SJSA1 (cell line): ENCODE measurements around the gene ANKS1A. TPM values are rescaled to one million over a fixed set of nuclear protein-coding genes. Genes with fewer than 3 reads are reported as not detected.
"Not testable (repeated sequence)": the region's sequence is repeated elsewhere in the genome, so short reads cannot be mapped to it uniquely, and the experiment has no call there.

Experiments
- DNase-seq, 2 experiments: peaks; one replicate each; pipeline ENCODE4 v3.0.0-alpha.2; 2015 to 2020; ENCODE audit warnings: low spot score in 2 of 2, low read depth in 1 of 2
- H3K27ac ChIP-seq: fragments of 250-450 bp; sonication (Bioruptor Pico); 2 replicates; pipeline ENCODE4 v1.5.1; 2020; ENCODE audit warnings: mild to moderate bottlenecking, moderate library complexity
- H3K27me3 ChIP-seq: fragments of 250-450 bp; sonication (Bioruptor Pico); replicated peaks from 2 replicates; pipeline ENCODE4 v1.5.1; 2020; ENCODE audit warnings: mild to moderate bottlenecking, moderate library complexity
- H3K36me3 ChIP-seq: fragments of 250-450 bp; sonication (Bioruptor Pico); 2 replicates; pipeline ENCODE4 v1.5.1; 2020; ENCODE audit warnings: mild to moderate bottlenecking
- H3K4me1 ChIP-seq: fragments of 250-450 bp; sonication (Bioruptor Pico); replicated peaks from 2 replicates; pipeline ENCODE4 v1.6.1; 2021; ENCODE audit warnings: mild to moderate bottlenecking
- H3K4me3 ChIP-seq: fragments of 250-450 bp; sonication (Bioruptor Pico); 2 replicates; pipeline ENCODE4 v1.5.1; 2020; ENCODE audit warnings: mild to moderate bottlenecking
- H3K9me3 ChIP-seq: fragments of 250-450 bp; sonication (Bioruptor Pico); replicated peaks from 2 replicates; pipeline ENCODE4 v1.5.1; 2020; ENCODE audit warnings: mild to moderate bottlenecking
- total RNA-seq: library from RNA; depleted of rRNA; stranded (reverse); fragments of >200 nt; shearing (Covaris generic); gene quantifications from 2 replicates; pipeline ENCODE4 v1.2.3, GENCODE V29; 2014

The ANKS1A gene
- total RNA-seq, 1 experiment from 2014 or later: 8.1 TPM

GRCh38 chr6:34897130-34897529, 8.1 kb downstream of the ANKS1A start:
- no peak for DNase-seq
- no peak overlapping the region for H3K4me3 ChIP-seq
- H3K36me3 ChIP-seq: no peaks in the 10 kb centered on the region
- no peak overlapping the region for H3K27ac ChIP-seq
- H3K4me1 ChIP-seq: no peaks in the 10 kb centered on the region
- H3K9me3 ChIP-seq: no peaks in the 10 kb centered on the region
- H3K27me3 ChIP-seq: no peaks in the 10 kb centered on the region

DNA sequence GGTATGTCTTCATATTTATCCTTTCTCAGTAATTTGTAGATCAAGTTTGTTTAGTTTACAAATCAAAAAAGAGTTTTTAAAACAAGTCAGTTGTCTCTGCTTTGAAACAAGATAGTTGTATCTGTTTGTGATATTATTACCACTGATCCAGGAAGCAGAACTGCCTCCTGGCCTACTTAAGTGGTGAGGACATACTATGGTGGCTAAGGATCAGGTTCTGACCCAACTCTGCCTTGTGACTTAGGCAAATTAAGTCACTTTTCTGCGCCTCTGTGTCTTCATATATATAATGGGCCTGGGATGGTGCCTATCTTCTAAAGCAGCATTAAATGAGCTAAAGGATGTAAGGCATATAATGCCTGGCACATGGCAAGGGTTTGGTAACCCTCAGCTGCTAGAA, 8.7 kb downstream of the ANKS1A start:
- no peaks in the 10 kb centered on the region for H3K9me3 ChIP-seq
- no peak overlapping the region for H3K27ac ChIP-seq
- no peaks in the 10 kb centered on the region for H3K36me3 ChIP-seq
- no peaks in the 10 kb centered on the region for H3K4me1 ChIP-seq
- H3K27me3 ChIP-seq: no peaks in the 10 kb centered on the region
- no peak overlapping the region for H3K4me3 ChIP-seq
- no peak for DNase-seq

GRCh38 chr6:34899748-34900147, 10.7 kb downstream of the ANKS1A start:
- DNase-seq, H3K4me1 ChIP-seq, H3K4me3 ChIP-seq, H3K27me3 ChIP-seq, H3K9me3 ChIP-seq, H3K36me3 ChIP-seq, H3K27ac ChIP-seq: not testable (repeated sequence)

- Histone ChIP-seq H3K4me3 (no peak overlapping the region), H3K4me1 (no peaks in the 10 kb centered on the region), H3K36me3 (0 out of 2 replicates have a peak, but pooled peaks cover under 1% of the 10 kb centered on the region), H3K27ac (no peak overlapping the region), H3K9me3 (no peaks in the 10 kb centered on the region), H3K27me3 (no peaks in the 10 kb centered on the region)
- DNase-seq: no peak
Observed at GRCh38 chr6:34900321-34901031, 11.4 kb downstream of the ANKS1A start.

DNA sequence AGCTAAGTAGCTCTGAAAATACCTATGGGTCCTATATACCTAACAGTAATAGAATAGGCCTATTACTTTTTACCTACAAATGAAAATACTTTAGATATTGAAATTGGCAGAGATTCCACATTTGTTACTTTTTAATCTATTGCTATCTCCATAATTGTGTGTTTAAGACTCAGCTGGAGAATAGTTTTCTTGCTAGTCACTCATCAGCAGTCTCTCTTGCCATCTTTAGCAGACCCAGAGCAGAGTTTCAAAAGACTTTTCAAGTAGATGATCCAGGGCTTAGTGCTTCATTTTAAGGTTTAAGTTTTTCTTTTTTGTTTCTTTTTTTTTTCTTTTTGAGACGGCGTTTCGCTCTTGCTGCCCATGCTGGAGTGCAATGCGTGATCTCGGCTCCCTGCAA, 12.9 kb downstream of the ANKS1A start:
- Histone ChIP-seq H3K36me3 (0 out of 2 replicates have a peak, but pooled peaks cover 3% of the 10 kb centered on the region), H3K4me3 (no peak overlapping the region), H3K9me3 (no peaks in the 10 kb centered on the region), H3K4me1 (no peaks in the 10 kb centered on the region), H3K27ac (no peak overlapping the region), H3K27me3 (no peaks in the 10 kb centered on the region)
- DNase-seq: no peak

DNA sequence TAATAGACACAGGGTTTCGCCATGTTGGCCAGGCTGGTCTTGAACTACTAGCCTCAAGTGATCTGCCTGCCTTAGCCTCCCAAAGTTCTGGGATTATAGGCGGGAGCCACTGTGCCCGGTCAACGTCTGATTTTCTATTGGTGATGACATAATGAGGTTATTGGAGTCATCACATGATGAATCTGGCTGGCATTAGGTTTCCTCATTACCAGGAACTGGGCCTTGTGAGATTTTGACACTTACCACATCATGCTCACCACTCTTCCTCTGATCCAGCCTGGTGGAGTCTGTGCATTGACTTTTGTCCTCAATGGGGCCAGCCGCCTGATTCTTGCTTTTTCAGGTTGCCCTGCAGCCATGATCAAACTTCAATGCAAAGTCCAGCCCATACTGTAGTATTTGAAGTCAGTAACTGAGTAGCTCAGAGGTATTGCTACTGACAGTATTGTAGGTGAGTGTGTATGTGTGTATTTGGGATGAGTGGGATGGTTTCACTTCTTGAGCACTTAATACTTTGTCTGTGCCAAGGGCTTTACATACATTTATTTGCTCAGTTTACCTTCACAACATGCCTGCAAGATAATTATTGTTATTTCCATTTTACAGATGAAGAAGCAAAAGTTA, 16.0 kb downstream of the ANKS1A start:
- H3K4me3 ChIP-seq: no peak overlapping the region
- no peak overlapping the region for H3K27ac ChIP-seq
- DNase-seq: no peak
- no peaks in the 10 kb centered on the region for H3K27me3 ChIP-seq
- 0 out of 2 replicates have a peak, but pooled peaks cover 3% of the 10 kb centered on the region for H3K36me3 ChIP-seq
- no peaks in the 10 kb centered on the region for H3K9me3 ChIP-seq
- no peaks in the 10 kb centered on the region for H3K4me1 ChIP-seq

GRCh38 chr6:34906826-34907225, 17.8 kb downstream of the ANKS1A start:
- Histone ChIP-seq H3K27ac (no peak overlapping the region), H3K4me1 (peaks cover 8% of the 10 kb centered on the region; the same call in 1 of the 2 replicates), H3K27me3 (no peaks in the 10 kb centered on the region), H3K36me3 (0 out of 2 replicates have a peak, but pooled peaks cover 3% of the 10 kb centered on the region), H3K9me3 (no peaks in the 10 kb centered on the region), H3K4me3 (no peak overlapping the region)
- DNase-seq: no peak

DNA sequence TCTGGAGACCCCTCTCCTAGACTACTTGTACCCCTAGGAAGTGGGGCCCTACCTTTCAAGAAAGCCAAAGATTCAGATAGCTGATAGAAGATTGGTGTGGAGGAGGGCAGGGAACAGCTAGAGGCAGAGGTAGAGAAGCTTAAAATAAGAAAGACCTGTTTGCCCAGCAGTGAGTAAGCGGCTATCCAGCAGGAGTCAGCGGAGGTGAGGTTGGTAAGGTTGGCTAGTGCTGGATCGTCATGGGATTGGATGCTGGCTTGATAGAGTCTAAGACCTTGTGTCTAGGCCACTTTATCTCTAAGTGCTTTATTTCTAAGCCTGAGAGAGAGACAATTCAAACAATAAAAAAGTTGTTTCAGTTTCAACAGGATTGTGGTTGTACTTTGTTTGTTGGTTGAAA, 19.1 kb downstream of the ANKS1A start:
- Histone ChIP-seq H3K4me1 (peaks cover 19% of the 10 kb centered on the region), H3K27ac (no peak overlapping the region), H3K9me3 (no peaks in the 10 kb centered on the region), H3K27me3 (no peaks in the 10 kb centered on the region), H3K4me3 (no peak overlapping the region), H3K36me3 (0 out of 2 replicates have a peak, but pooled peaks cover 3% of the 10 kb centered on the region)
- DNase-seq: no peak

- Histone ChIP-seq H3K27ac (no peak overlapping the region), H3K36me3 (0 out of 2 replicates have a peak, but pooled peaks cover 3% of the 10 kb centered on the region), H3K4me3 (no peak overlapping the region), H3K27me3 (no peaks in the 10 kb centered on the region), H3K4me1 (peaks cover 22% of the 10 kb centered on the region), H3K9me3 (no peaks in the 10 kb centered on the region)
- no peak for DNase-seq
Observed at GRCh38 chr6:34909320-34909883, 20.3 kb downstream of the ANKS1A start.

DNA sequence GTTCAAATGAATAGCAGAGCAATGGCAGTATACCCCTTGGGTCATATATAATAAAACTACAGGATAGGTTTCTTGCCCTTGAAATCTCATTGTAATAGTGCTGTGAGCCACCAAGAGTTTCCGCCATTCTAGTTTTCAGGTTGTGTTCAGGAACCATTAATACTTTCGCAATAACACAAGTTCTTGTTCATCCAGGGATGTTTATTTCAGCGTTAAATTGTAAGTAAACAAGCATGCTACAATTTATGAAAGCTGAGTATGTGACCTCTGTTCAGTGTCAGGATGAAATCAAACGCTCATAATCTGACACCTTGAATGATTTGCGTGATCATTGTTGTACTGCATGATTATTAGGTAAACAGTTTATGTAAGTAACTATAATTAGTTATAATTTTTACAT, 22.8 kb downstream of the ANKS1A start:
- H3K36me3 ChIP-seq: no peaks in the 10 kb centered on the region; the same call in 1 of the 2 replicates
- DNase-seq: no peak
- H3K4me3 ChIP-seq: no peak overlapping the region
- H3K4me1 ChIP-seq: peaks cover 22% of the 10 kb centered on the region
- H3K27ac ChIP-seq: no peak overlapping the region
- H3K27me3 ChIP-seq: no peaks in the 10 kb centered on the region
- no peaks in the 10 kb centered on the region for H3K9me3 ChIP-seq

GRCh38 chr6:34912715-34913464, 23.8 kb downstream of the ANKS1A start:
- Histone ChIP-seq H3K36me3 (no peaks in the 10 kb centered on the region; the same call in 1 of the 2 replicates), H3K27ac (peak overlapping the region; percentile 37; the same call in 1 of the 2 replicates), H3K27me3 (no peaks in the 10 kb centered on the region), H3K4me1 (peaks cover 22% of the 10 kb centered on the region), H3K4me3 (no peak overlapping the region), H3K9me3 (no peaks in the 10 kb centered on the region)
- peak; percentile 50 to 55 for DNase-seq

GRCh38 chr6:34914358-34914757, 25.3 kb downstream of the ANKS1A start:
- no peaks in the 10 kb centered on the region for H3K9me3 ChIP-seq
- peaks cover under 1% of the 10 kb centered on the region; the same call in 1 of the 2 replicates for H3K36me3 ChIP-seq
- peaks cover 22% of the 10 kb centered on the region for H3K4me1 ChIP-seq
- no peak overlapping the region for H3K27ac ChIP-seq
- H3K27me3 ChIP-seq: no peaks in the 10 kb centered on the region
- no peak overlapping the region for H3K4me3 ChIP-seq
- no peak for DNase-seq

GRCh38 chr6:34916348-34916967, 27.4 kb downstream of the ANKS1A start:
- H3K27me3 ChIP-seq: no peaks in the 10 kb centered on the region
- peaks cover 2% of the 10 kb centered on the region; the same call in 1 of the 2 replicates for H3K36me3 ChIP-seq

More at GRCh38 chr6:34916348-34916967, 27.4 kb downstream of the ANKS1A start:
- no peak overlapping the region for H3K27ac ChIP-seq
- H3K4me1 ChIP-seq: peaks cover 20% of the 10 kb centered on the region
- DNase-seq: no peak
- H3K9me3 ChIP-seq: no peaks in the 10 kb centered on the region
- no peak overlapping the region for H3K4me3 ChIP-seq
